Activated T-cell treated with anti-CD3 and anti-CD28 coated beads, Interleukin-2, amount 50 U/mL, for 72 hours (primary cell): ENCODE measurements around the gene BABAM2. TPM values are rescaled to one million over a fixed set of nuclear protein-coding genes. Genes with fewer than 3 reads are reported as not detected.

ENCODE experiments used
- ATAC-seq, 2 donors: fragments of 150-1000 bp; cut with Tn5 transposase; replicated peaks in 1 of 2; 2 replicates each; pipeline ENCODE4 v1.10.0; 2021; ENCODE audit warnings: moderate library complexity in 2 of 2, mild to moderate bottlenecking in 1 of 2
- DNase-seq, 2 donors: peaks; one replicate each; pipeline ENCODE4 v3.0.0; 2021 to 2022; ENCODE audit warnings: mixed read lengths in 1 of 2
- H3K27ac Mint-ChIP-seq: one replicate; pipeline ENCODE4 v1.8.0; 2022; ENCODE audit warnings: mild to moderate bottlenecking, moderate library complexity, mixed read lengths
- H3K27me3 Mint-ChIP-seq: one replicate; pipeline ENCODE4 v1.8.0; 2022; ENCODE audit warnings: low read depth, mixed read lengths
- H3K36me3 Mint-ChIP-seq, 2 donors: one replicate each; pipeline ENCODE4 v1.8.0; 2022; ENCODE audit warnings: mixed read lengths in 2 of 2, mild to moderate bottlenecking in 1 of 2; ENCODE audit not compliant: insufficient read depth in 2 of 2
- H3K4me1 Mint-ChIP-seq: one replicate; pipeline ENCODE4 v1.8.0; 2022; ENCODE audit warnings: low read depth, mixed read lengths
- H3K4me3 Mint-ChIP-seq, 2 donors: one replicate each; pipeline ENCODE4 v1.8.0; 2022; ENCODE audit warnings: mild to moderate bottlenecking in 2 of 2, mixed read lengths in 2 of 2, moderate library complexity in 2 of 2
- H3K9me3 Mint-ChIP-seq, 2 donors: one replicate each; pipeline ENCODE4 v1.8.0; 2022; ENCODE audit warnings: mixed read lengths in 2 of 2
- total RNA-seq, 2 donors: library from RNA; stranded (reverse); gene quantifications; one replicate each; pipeline ENCODE4 v1.2.3, GENCODE V29; 2022

The BABAM2 gene
- total RNA-seq, 2 donors from 2014 or later: 96.6 to 97.2 TPM

DNA sequence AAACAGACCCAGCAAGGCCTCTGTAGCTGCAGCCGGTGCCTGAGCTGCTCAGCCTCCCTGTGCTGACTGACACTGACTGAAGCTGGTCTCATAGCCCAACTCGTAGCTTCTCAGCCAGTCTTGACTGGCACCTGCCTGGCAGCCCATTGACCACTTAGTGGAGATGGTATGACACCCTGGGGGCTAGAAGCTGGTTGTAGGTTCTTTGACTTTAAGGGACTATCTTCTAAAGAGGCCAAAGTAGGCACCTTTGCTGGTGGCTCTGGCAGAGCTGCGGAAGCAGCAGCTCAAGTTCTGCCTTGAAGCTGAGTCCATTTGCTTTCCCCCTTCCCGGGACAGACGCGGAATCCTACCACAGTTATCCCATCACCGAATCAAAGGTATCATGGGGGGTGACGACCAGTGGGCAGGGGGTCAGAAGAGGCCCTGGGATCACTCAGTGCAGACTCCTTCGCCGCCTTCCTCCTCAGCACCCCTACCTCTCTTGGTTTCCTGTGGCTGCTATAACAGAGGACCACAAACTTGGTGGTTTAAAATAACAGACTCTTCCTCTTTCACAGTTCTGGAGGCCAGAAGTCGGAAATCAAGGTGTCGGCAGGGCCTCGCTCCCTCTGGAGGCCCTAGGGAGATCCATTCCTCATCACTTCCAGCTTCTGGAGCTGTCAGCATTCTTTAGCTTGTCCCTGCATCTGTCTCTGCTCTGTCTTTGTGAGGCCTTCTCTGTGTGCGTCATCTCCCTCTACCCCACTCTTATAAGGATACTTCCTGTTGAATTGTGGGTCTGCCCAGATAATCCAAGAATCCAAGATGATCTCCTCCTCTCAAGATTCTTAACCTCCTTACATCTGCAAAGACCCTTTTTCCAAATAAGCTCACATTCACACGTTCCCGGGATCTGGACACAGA is 488.4 kb downstream of the BABAM2 start:
- DNase-seq (no peak), ATAC-seq (peak in 1 of 2 donors; percentile 39)
- Mint-ChIP-seq H3K27ac (peak overlapping the region; percentile 39), H3K36me3 (no peaks in the 10 kb centered on the region), H3K27me3 (no peaks in the 10 kb centered on the region), H3K9me3 (no peaks in the 10 kb centered on the region), H3K4me1 (peaks cover 33% of the 10 kb centered on the region), H3K4me3 (peak overlapping the region; percentile 37 to 59)

DNA sequence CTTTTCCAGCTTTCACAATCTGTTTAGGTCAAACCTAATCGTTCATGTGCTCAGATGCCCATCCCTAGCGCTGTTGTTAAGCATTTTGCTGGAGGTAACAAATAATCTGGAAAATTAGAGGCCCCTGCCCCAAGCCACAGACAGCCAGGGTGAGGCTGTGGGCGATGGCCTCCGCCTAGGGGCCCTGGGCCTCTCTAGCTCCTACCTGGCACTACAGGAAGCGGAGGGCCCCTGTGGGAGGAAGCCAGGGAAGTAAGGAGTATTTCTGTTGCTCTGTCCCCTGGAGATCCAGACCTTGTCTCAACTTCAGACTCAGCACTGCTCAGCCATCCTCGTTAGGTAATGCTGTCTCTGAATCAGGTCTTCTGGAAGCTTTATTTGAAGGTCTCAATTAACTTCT is 489.7 kb downstream of the BABAM2 start:
- DNase-seq: no peak
- H3K9me3 Mint-ChIP-seq: no peaks in the 10 kb centered on the region
- H3K4me3 Mint-ChIP-seq: no peak overlapping the region
- H3K27ac Mint-ChIP-seq: no peak overlapping the region
- H3K36me3 Mint-ChIP-seq: no peaks in the 10 kb centered on the region
- H3K4me1 Mint-ChIP-seq: peaks cover 33% of the 10 kb centered on the region
- no peak for ATAC-seq
- H3K27me3 Mint-ChIP-seq: no peaks in the 10 kb centered on the region

DNA sequence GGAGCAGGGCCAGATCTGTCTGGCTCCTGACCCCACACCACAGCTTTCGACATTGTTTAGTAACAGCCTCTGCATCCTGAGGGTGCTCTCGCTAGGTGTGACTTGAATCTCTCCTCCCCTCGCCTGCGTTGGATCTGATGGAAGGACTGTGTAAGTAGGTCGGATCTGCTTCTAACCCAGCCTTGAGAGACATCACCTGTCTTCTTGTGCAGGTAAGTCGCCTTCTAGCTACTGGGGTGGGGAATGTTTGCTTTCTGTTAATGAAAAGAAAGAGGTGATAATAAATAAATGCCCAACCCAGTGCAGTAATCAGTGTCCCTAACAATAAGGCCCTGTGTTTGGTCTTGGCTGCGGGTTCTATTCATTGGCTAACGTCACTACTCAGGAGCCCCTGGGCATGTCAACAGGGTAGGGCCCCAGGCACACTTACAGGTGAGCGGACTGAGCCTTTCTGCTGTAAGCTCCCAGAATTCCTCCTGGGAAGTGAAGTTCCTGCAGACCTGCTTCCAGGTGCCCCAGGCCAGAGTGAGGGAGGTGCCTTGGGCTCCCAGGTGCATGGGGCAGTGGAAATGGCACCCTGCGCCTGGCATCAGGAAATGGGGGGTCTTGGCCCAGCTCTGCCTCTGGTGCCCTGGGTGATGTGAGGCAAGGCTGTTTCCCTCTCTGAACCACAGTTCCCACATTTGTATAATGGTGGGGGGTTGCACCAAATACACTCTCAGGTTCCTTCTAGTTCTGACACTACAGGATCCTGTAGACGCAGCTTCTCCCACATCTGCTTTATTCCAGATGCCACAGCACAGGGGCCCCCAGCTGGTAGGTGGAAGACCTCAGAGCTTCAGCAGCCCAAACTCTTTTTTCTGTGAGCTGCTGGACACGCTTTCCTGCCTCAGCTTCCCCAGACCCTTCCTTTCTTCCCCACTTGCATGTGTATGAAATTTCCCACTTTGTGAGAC is 491.0 kb downstream of the BABAM2 start:
- Mint-ChIP-seq H3K27ac (no peak overlapping the region), H3K4me1 (peaks cover 34% of the 10 kb centered on the region), H3K36me3 (no peaks in the 10 kb centered on the region), H3K4me3 (no peak overlapping the region), H3K9me3 (no peaks in the 10 kb centered on the region), H3K27me3 (no peaks in the 10 kb centered on the region)
- DNase-seq (no peak), ATAC-seq (peak in 1 of 2 donors; percentile 16)

- H3K27me3 Mint-ChIP-seq: no peaks in the 10 kb centered on the region
- DNase-seq (no peak), ATAC-seq (no peak)
- H3K9me3 Mint-ChIP-seq: no peaks in the 10 kb centered on the region
- peaks cover 0 to 2% of the 10 kb centered on the region in 2 donors for H3K36me3 Mint-ChIP-seq
- H3K27ac Mint-ChIP-seq: no peak overlapping the region
- H3K4me1 Mint-ChIP-seq: peaks cover 45% of the 10 kb centered on the region
- H3K4me3 Mint-ChIP-seq: no peak overlapping the region
Measured at GRCh38 chr2:28382755-28383154, 492.2 kb downstream of the BABAM2 start.

DNA sequence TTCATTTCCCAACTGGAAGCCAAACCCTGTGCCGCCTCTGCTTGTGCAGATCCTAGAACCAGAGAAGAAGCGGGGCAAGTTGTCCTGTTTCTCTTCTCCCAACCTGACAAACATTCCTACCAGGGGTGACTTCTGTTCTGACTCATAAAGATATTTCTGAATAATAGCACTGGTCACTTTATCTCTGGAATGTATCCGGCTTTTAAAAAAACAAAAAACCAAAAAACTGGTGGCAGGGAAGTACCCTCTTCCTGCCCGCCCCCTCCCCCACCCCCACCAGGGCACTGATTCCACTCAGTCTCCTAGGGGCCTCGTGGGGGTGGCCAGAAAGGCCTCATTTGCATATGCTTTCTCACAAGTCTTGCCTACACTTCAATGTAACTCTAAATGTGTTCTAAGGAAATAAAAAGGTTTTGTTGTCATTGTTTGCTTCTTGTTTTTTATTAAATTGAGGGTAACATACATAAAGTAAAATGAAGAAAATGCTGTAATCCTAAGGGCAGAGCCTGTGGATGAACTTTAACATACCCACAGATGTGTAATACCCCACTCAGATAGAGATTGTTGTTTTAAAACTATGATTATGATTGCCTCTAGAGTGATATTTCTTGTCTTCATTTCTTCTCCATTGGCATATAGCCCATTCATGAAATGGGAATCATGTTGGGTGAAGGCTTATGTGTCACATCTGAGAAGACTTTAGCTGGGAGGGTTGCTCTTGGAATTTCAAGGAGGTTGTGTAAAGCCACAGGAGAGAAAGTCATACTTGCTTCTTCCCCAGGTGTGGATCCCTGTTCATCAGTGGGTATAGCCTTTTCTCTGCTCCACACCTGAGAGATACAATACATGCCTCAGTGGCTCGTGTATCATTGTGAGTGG is 496.8 kb downstream of the BABAM2 start:
- peak overlapping the region in 1 of 2 donors; percentile 23 for H3K4me3 Mint-ChIP-seq
- H3K27ac Mint-ChIP-seq: peak overlapping the region; percentile 49
- ATAC-seq (no peak), DNase-seq (no peak)
- H3K27me3 Mint-ChIP-seq: no peaks in the 10 kb centered on the region
- H3K9me3 Mint-ChIP-seq: no peaks in the 10 kb centered on the region
- H3K4me1 Mint-ChIP-seq: peaks cover 51% of the 10 kb centered on the region
- peaks cover 2% of the 10 kb centered on the region in 2 donors for H3K36me3 Mint-ChIP-seq

Other genes starting within 250 kb of the BABAM2 start
- 10 to 100 TPM; 45.0 to 48.9 TPM for gene SUPT7L, start 227.1 kb upstream of the BABAM2 start, total RNA-seq
- 10 to 100 TPM; 32.3 to 33.8 TPM for gene SLC4A1AP, start 226.8 kb upstream of the BABAM2 start, total RNA-seq
- 10 to 100 TPM; 61.3 to 68.1 TPM for gene MRPL33, start 119.0 kb upstream of the BABAM2 start, total RNA-seq
- 10 to 100 TPM in 1 of 2 donors, 1 to 10 TPM in 1; 5.8 to 11.5 TPM for gene RBKS, start 342 bp upstream of the BABAM2 start, total RNA-seq